Activated CD4-positive, alpha-beta memory T cell treated with anti-CD3 and anti-CD28 coated beads for 36 hours (primary cell): Measurements from ENCODE around the gene TFEC. TPM values are rescaled to one million over a fixed set of nuclear protein-coding genes. Genes with fewer than 3 reads are reported as not detected.

Experiments used
- CTCF ChIA-PET: fragments of 350-600 bp; sonication (Branson Sonifier 250); formaldehyde crosslinking; loops from one replicate; lab custom pipeline; 2021; ENCODE audit warnings: antibody characterized with exemption, inconsistent platforms; lab: Charles Lee
- POLR2A ChIA-PET: fragments of 350-600 bp; sonication (Branson Sonifier 250); formaldehyde crosslinking; loops from one replicate; lab custom pipeline; 2021; ENCODE audit warnings: antibody characterized with exemption; lab: Charles Lee
- DNase-seq: peaks from one replicate; pipeline ENCODE4 v3.0.0-alpha.2; 2020
- H3K27ac Mint-ChIP-seq: one replicate; pipeline ENCODE4 v1.8.0; 2021; ENCODE audit warnings: mixed read lengths
- H3K27me3 Mint-ChIP-seq: one replicate; pipeline ENCODE4 v1.8.0; 2021; ENCODE audit warnings: mixed read lengths
- H3K36me3 Mint-ChIP-seq: one replicate; pipeline ENCODE4 v1.8.0; 2021; ENCODE audit warnings: mixed read lengths
- H3K4me1 Mint-ChIP-seq: one replicate; pipeline ENCODE4 v1.8.0; 2021; ENCODE audit warnings: low read depth, mixed read lengths
- H3K4me3 Mint-ChIP-seq: one replicate; pipeline ENCODE4 v1.8.0; 2021; ENCODE audit warnings: mild to moderate bottlenecking, mixed read lengths
- H3K9me3 Mint-ChIP-seq: one replicate; pipeline ENCODE4 v1.8.0; 2021; ENCODE audit warnings: mixed read lengths
- intact Hi-C: fragments of 100-400 bp; cut with micrococcal nuclease; formaldehyde crosslinking; loops from one replicate; pipeline ENCODE4 v1.15.1; 2023
- total RNA-seq, 2 experiments: library from RNA; stranded (reverse); gene quantifications; one replicate each; pipeline ENCODE4 v1.2.3, GENCODE V29; 2021

TFEC gene
- total RNA-seq, 2 experiments from 2014 or later: not detected

DNA sequence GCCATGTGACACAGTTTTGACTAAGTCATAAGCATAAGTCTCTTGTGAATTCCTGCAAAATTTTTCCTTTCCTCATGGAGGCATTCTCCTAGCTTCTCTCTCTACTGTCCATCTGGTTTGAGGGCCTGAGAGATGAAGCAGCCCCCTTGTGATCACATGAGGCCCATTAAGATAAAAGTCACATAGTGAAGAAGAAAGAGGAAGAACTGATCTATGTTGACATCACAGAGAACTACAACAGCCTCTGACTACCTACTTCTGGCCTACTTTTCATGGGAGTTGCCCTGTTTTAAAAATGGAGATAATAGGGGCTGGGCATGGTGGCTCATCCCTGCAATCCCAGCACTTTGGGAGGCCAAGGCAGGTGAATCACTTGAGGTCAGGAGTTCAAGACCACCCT is 50.4 kb downstream of the TFEC start:
- no peaks in the 10 kb centered on the region for H3K4me1 Mint-ChIP-seq
- ChIA-PET POLR2A (no interaction called here), CTCF (no interaction called here)
- H3K27ac Mint-ChIP-seq: no peak overlapping the region
- intact Hi-C loops: no loop called here
- H3K36me3 Mint-ChIP-seq: no peaks in the 10 kb centered on the region
- H3K27me3 Mint-ChIP-seq: no peaks in the 10 kb centered on the region
- no peaks in the 10 kb centered on the region for H3K9me3 Mint-ChIP-seq
- DNase-seq: no peak
- no peak overlapping the region for H3K4me3 Mint-ChIP-seq

- H3K27ac Mint-ChIP-seq: no peak overlapping the region
- no peaks in the 10 kb centered on the region for H3K9me3 Mint-ChIP-seq
- DNase-seq: no peak
- no peaks in the 10 kb centered on the region for H3K27me3 Mint-ChIP-seq
- no peaks in the 10 kb centered on the region for H3K36me3 Mint-ChIP-seq
- H3K4me1 Mint-ChIP-seq: no peaks in the 10 kb centered on the region
- H3K4me3 Mint-ChIP-seq: no peak overlapping the region
- intact Hi-C loops: no loop called here
- POLR2A ChIA-PET: no interaction called here
- CTCF ChIA-PET: no interaction called here
These were observed 53.9 kb downstream of the TFEC start for GRCh38 chr7:115976651-115977050.

GRCh38 chr7:115975766-115976165 is 54.8 kb downstream of the TFEC start:
- H3K27ac Mint-ChIP-seq: no peak overlapping the region
- no peaks in the 10 kb centered on the region for H3K27me3 Mint-ChIP-seq
- H3K4me3 Mint-ChIP-seq: no peak overlapping the region
- POLR2A ChIA-PET: no interaction called here
- intact Hi-C loops: no loop called here
- CTCF ChIA-PET: no interaction called here
- no peaks in the 10 kb centered on the region for H3K9me3 Mint-ChIP-seq
- H3K4me1 Mint-ChIP-seq: no peaks in the 10 kb centered on the region
- H3K36me3 Mint-ChIP-seq: no peaks in the 10 kb centered on the region
- DNase-seq: no peak

DNA sequence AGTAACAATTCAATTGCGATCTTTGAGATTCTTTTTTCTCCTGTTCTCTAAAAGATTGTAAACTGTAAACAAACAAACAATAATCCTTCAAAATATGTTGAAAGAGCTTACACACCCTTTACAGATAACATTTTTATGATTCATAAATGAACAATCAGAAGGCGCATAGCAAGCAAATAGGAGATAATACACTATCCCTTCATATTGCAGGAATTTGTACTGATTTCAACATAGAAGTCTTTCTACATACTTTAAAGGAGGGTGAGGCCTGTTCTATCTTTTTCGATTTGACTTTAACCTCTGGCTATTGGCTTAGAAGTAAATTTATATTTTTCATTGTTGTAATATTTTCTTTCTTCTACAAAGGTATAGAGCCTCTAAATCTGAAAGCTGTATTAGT is 57.2 kb downstream of the TFEC start:
- H3K9me3 Mint-ChIP-seq: no peaks in the 10 kb centered on the region
- no peak overlapping the region for H3K4me3 Mint-ChIP-seq
- H3K36me3 Mint-ChIP-seq: no peaks in the 10 kb centered on the region
- ChIA-PET CTCF (no interaction called here), POLR2A (no interaction called here)
- no peaks in the 10 kb centered on the region for H3K27me3 Mint-ChIP-seq
- H3K27ac Mint-ChIP-seq: no peak overlapping the region
- intact Hi-C loops: no loop called here
- H3K4me1 Mint-ChIP-seq: no peaks in the 10 kb centered on the region
- no peak for DNase-seq

DNA sequence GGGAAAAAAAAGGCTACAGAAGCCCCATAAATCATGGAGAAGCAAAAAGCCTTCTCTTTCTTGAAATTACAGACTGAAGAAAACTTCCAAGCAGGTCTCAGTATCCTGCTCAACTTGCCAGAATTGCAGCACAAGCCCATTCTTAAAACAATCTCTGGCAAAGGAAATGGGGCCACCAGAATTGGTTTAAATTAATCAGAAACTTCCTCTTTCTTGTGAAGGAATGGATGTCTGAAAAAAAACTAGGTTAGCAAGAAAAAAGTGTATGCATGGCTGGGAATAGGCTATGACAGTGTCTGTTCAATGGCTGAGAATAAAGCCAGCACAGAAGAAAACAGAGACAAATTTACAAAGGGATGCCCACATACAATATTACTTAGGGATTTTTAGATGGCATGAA is 59.1 kb downstream of the TFEC start:
- POLR2A ChIA-PET: no interaction called here
- DNase-seq: no peak
- no peaks in the 10 kb centered on the region for H3K4me1 Mint-ChIP-seq

GRCh38 chr7:115968596-115968995 is 62.0 kb downstream of the TFEC start:
- H3K9me3 Mint-ChIP-seq: no peaks in the 10 kb centered on the region
- no peaks in the 10 kb centered on the region for H3K36me3 Mint-ChIP-seq
- H3K4me3 Mint-ChIP-seq: no peak overlapping the region
- H3K27me3 Mint-ChIP-seq: no peaks in the 10 kb centered on the region
- no peak for DNase-seq
- H3K27ac Mint-ChIP-seq: no peak overlapping the region
- no peaks in the 10 kb centered on the region for H3K4me1 Mint-ChIP-seq
- ChIA-PET POLR2A (no interaction called here), CTCF (no interaction called here)
- intact Hi-C loops: no loop called here

More for the DNA sequence above, 59.1 kb downstream of the TFEC start:
- Mint-ChIP-seq H3K27ac (no peak overlapping the region), H3K27me3 (no peaks in the 10 kb centered on the region), H3K36me3 (no peaks in the 10 kb centered on the region), H3K9me3 (no peaks in the 10 kb centered on the region), H3K4me3 (no peak overlapping the region)
- intact Hi-C loops: no loop called here
- CTCF ChIA-PET: no interaction called here

DNA sequence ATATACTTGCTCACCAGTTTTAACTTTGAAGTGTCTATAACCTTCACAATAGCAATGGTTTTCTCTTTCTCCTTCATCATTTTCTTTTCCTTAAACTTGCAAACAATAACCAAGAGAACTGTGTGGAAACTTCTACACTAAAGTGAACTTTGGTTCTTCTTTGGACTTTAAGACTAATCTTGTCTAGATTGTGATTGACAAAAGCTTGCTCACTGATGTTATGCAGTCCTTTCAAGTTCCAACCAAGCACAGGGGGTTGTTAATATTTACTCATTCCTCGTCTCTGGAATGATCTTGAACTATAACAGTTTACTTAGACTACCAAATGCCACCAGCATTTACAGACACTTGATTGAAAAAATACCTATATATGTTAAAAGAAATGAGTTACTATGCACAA is 62.4 kb downstream of the TFEC start:
- DNase-seq: no peak
- ChIA-PET CTCF (no interaction called here), POLR2A (no interaction called here)
- Mint-ChIP-seq H3K4me1 (no peaks in the 10 kb centered on the region), H3K9me3 (no peaks in the 10 kb centered on the region), H3K4me3 (no peak overlapping the region), H3K36me3 (no peaks in the 10 kb centered on the region), H3K27me3 (no peaks in the 10 kb centered on the region), H3K27ac (no peak overlapping the region)
- intact Hi-C loops: no loop called here

DNA sequence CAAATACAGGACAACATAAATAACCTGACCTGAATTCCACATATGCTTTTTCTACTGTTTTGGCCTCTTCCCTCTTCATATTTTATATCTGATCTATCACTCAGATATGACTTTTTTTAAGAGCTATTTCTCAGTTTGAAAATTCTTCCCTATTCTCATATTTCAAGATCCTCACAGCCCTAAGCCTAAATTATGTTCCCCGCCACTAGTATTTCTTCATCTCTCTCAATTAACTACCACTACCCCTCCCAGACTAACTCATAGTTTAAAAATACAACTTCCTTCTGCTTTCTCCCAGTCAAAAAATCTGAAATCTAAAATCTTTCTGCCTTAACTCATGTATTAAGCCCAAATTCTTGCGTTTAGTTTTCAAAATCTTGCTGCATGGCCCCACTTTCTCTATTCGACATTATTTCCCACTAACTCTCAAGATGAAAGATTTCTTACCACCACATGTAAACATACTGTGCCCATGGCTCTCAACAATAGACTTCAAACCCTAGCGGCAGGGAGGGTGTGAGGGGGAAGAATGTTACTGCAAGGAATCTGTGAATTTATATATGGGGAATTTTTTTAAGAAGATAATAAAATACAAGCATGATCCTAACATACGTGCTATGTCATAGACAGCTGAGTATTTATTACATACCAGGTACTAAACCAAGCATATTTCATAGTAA is 64.6 kb downstream of the TFEC start:
- no peaks in the 10 kb centered on the region for H3K4me1 Mint-ChIP-seq
- no peak overlapping the region for H3K4me3 Mint-ChIP-seq
- H3K27me3 Mint-ChIP-seq: no peaks in the 10 kb centered on the region
- POLR2A ChIA-PET: no interaction called here
- no peak for DNase-seq
- H3K27ac Mint-ChIP-seq: no peak overlapping the region
- no peaks in the 10 kb centered on the region for H3K36me3 Mint-ChIP-seq
- CTCF ChIA-PET: no interaction called here
- H3K9me3 Mint-ChIP-seq: no peaks in the 10 kb centered on the region
- intact Hi-C loops: no loop called here

GRCh38 chr7:115965236-115965635 is 65.3 kb downstream of the TFEC start:
- no peaks in the 10 kb centered on the region for H3K36me3 Mint-ChIP-seq
- H3K4me1 Mint-ChIP-seq: no peaks in the 10 kb centered on the region
- no peak for DNase-seq
- H3K9me3 Mint-ChIP-seq: no peaks in the 10 kb centered on the region
- H3K4me3 Mint-ChIP-seq: no peak overlapping the region
- ChIA-PET POLR2A (no interaction called here), CTCF (no interaction called here)
- intact Hi-C loops: no loop called here
- no peak overlapping the region for H3K27ac Mint-ChIP-seq
- H3K27me3 Mint-ChIP-seq: no peaks in the 10 kb centered on the region

DNA sequence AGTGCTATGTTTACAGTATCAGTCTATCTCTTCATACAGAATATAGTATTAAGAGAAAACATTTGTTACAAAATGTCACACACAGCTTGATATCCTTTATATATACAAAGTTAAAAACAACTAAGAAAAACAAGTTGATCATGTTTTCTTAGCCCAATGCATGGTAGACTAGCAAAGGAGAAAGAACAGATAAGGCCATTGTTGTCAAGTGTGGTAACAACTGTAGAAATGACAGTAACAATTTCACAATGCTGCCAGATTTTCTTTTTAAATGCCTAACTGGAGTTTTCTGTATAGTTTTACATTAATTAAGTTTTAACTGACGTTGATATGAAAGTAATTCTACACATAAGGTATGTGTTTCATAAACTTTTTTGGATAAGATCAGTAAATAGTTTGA is 65.8 kb downstream of the TFEC start:
- H3K4me1 Mint-ChIP-seq: no peaks in the 10 kb centered on the region
- intact Hi-C loops: no loop called here
- ChIA-PET CTCF (no interaction called here), POLR2A (no interaction called here)
- DNase-seq: no peak
- H3K27ac Mint-ChIP-seq: no peak overlapping the region
- H3K9me3 Mint-ChIP-seq: no peaks in the 10 kb centered on the region
- H3K4me3 Mint-ChIP-seq: no peak overlapping the region
- no peaks in the 10 kb centered on the region for H3K27me3 Mint-ChIP-seq
- H3K36me3 Mint-ChIP-seq: no peaks in the 10 kb centered on the region

GRCh38 chr7:115962340-115962739 is 68.2 kb downstream of the TFEC start:
- DNase-seq: no peak
- Mint-ChIP-seq H3K4me3 (no peak overlapping the region), H3K9me3 (no peaks in the 10 kb centered on the region), H3K4me1 (no peaks in the 10 kb centered on the region), H3K27ac (no peak overlapping the region), H3K27me3 (peaks cover 2% of the 10 kb centered on the region), H3K36me3 (no peaks in the 10 kb centered on the region)
- intact Hi-C loops: no loop called here
- CTCF ChIA-PET: no interaction called here
- POLR2A ChIA-PET: no interaction called here

DNA sequence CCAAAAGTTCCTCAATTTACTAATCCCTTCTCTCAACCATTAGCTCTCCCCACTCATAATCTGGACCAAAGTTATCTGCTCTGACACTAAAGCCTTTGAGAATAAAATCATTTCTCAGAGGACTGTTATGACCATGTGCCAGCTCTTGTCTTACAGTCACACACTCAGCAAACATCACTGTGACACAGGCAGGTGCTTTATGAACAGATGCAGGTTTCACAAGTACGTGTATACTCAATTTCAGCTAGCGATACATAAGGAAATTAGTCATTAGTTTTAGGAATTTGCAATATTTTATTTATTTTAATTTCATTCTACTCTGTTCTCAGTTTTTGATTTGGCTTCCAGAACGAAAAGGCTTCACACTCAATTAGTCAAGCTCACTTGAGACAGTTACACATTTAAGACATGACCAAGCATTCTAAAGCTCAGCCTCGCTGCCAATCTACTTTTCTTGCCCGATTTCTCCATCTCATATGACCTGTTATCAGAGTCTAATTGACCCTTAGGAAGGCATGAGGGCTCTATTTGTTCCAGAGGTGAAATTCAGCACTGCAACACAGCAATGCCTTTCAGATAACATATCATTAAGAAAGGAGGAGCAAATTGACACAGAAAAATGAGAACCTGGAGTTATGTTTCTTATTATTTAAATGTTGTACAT is 76.8 kb downstream of the TFEC start:
- no peak for DNase-seq
- no peaks in the 10 kb centered on the region for H3K4me1 Mint-ChIP-seq
- no peaks in the 10 kb centered on the region for H3K36me3 Mint-ChIP-seq
- no peak overlapping the region for H3K27ac Mint-ChIP-seq
- ChIA-PET POLR2A (no interaction called here), CTCF (no interaction called here)
- no peaks in the 10 kb centered on the region for H3K9me3 Mint-ChIP-seq
- no peak overlapping the region for H3K4me3 Mint-ChIP-seq
- peaks cover 2% of the 10 kb centered on the region for H3K27me3 Mint-ChIP-seq
- intact Hi-C loops: no loop called here

DNA sequence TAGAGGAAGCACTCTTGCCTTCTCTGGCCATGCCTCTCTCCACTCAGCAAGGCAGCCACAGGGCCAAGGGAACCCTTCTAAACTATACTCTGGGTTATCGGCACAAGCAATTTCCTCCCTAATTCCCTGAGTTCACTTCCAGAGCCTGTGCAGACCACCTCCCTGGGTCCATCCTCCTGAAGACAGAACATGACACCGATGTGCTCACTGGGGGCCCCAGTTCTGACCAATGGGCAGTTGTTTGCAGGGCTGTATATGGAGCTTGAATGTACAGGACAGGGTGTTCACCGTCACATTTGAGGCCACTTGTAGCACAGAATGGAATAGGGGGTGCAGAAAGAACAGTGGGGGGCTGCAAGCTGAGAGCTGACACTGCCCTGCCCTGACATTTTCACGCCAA is 77.7 kb downstream of the TFEC start:
- Mint-ChIP-seq H3K4me1 (no peaks in the 10 kb centered on the region), H3K27me3 (no peaks in the 10 kb centered on the region), H3K4me3 (no peak overlapping the region), H3K36me3 (no peaks in the 10 kb centered on the region), H3K27ac (no peak overlapping the region), H3K9me3 (no peaks in the 10 kb centered on the region)
- ChIA-PET CTCF (no interaction called here), POLR2A (no interaction called here)
- intact Hi-C loops: no loop called here
- DNase-seq: no peak
